Measurements from ENCODE around the gene CLIC4.

- TF ChIP-seq, protein P1, sequence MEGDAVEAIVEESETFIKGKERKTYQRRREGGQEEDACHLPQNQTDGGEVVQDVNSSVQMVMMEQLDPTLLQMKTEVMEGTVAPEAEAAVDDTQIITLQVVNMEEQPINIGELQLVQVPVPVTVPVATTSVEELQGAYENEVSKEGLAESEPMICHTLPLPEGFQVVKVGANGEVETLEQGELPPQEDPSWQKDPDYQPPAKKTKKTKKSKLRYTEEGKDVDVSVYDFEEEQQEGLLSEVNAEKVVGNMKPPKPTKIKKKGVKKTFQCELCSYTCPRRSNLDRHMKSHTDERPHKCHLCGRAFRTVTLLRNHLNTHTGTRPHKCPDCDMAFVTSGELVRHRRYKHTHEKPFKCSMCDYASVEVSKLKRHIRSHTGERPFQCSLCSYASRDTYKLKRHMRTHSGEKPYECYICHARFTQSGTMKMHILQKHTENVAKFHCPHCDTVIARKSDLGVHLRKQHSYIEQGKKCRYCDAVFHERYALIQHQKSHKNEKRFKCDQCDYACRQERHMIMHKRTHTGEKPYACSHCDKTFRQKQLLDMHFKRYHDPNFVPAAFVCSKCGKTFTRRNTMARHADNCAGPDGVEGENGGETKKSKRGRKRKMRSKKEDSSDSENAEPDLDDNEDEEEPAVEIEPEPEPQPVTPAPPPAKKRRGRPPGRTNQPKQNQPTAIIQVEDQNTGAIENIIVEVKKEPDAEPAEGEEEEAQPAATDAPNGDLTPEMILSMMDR (IDR thresholded peaks at IDR 0.05; ENCODE audit: borderline replicate concordance, extremely low read depth, low read length, poor library complexity, severe bottlenecking): no peak
- TF ChIP-seq EZH2 (IDR thresholded peaks at IDR 0.05; ENCODE audit: borderline replicate concordance, low read depth, low read length, severe bottlenecking): no peak
These were observed 14.2 kb downstream of the CLIC4 start for GRCh38 chr1:24759492-24759891.
